GM21423 (cell line): ENCODE data around the gene TBC1D23.
"Not testable (repeated sequence)": the region's sequence is repeated elsewhere in the genome, so short reads cannot be mapped to it uniquely, and the experiment has no call there.

Source experiments
- ATAC-seq: cut with Tn5 transposase; IDR thresholded peaks from one replicate; pipeline ENCODE4 v1.9.1; 2021; ENCODE audit warnings: mild to moderate bottlenecking, moderate library complexity; ENCODE audit not compliant: unreplicated experiment

Gene TBC1D23

DNA sequence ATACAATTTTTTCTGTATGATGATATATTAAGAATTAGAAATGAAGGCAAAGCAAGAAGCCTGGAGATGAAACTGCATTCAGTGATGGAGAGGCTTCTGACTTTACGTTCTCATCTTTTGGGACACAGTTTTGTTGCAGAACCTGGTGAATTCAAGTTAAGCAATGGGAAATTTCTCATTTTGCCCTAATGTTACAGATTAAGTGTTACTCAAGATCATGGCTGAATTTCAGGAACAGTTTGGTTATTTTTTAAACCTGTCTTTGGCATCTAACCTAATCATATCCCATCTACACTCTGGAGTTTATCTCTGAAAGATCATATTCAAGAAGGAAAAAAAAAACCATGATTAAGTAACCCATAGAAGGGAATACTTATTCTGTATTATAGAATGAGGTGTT lies 79.7 kb downstream of the TBC1D23 start:
- no peak for ATAC-seq

GRCh38 chr3:100348727-100349126 lies 87.9 kb downstream of the TBC1D23 start:
- no peak for ATAC-seq

- ATAC-seq, result not testable (repeated sequence)
Measured at GRCh38 chr3:100351770-100352169, 91.0 kb downstream of the TBC1D23 start.

DNA sequence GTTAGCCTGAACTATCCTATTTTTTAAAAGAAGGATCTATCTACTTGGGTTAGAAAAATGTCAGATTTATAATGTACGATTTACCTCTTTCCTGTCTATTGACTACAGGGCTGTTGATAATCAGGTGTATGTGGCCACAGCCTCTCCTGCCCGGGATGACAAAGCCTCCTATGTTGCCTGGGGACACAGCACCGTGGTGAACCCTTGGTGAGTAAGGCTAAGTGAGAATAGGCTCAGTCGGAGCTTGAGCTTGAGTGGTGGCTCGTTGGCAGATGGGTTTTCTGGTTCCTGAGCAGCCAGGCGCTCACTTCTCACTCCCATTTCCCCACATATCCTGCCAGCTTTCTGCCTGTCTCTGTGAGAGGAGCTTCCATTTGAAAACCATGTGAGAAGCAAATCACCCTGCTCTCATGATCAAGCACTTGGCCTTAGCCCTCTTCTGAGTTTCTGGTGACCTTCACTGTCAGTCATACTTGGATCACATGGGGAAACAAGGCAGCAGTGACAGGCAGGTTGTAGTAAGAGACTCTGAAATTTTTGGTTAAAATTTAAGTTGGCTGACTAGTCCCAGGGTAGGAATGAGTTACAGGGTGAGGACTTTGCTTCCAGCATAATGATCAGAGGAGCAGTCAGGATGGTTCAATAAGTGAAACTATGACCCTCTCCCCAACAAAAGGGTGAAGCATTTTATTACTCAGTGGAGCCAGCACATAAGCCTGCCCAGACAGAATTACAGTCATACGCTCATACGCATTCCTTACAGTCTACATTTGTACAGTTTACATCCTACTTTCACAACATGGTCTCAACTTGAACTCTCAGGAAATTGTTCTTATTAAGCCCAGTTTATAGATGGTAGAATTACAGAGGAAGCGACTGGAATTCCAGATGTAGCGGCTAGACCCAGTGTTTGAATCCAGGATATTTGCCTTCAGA lies 91.8 kb downstream of the TBC1D23 start:
- no peak for ATAC-seq

- peak; percentile 70 for ATAC-seq
Measured at GRCh38 chr3:100354850-100355249, 94.1 kb downstream of the TBC1D23 start.

DNA sequence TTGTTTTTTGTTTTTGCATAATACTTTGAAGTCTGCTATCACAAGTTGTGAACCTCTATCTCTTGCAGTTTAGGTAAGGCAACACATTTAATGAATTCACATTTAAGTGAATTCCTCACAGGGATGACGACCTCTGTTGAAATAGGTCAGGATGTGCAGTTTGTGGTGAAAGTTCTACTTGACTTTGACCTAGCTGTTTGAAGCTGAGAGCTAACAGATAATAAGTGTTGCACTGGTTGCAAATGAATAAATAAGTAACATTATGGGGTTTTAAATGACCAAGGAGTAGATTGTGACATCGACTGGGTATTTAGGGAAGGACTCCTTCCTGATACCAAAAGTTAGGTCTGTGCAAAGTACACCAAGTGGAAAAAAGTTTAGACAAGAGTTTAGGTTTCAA lies 97.6 kb downstream of the TBC1D23 start:
- no peak for ATAC-seq

GRCh38 chr3:100359035-100359434 lies 98.2 kb downstream of the TBC1D23 start:
- ATAC-seq, result no peak

GRCh38 chr3:100360757-100361496 lies 100.1 kb downstream of the TBC1D23 start:
- no peak for ATAC-seq

GRCh38 chr3:100361897-100362296 lies 101.1 kb downstream of the TBC1D23 start:
- ATAC-seq, result no peak

DNA sequence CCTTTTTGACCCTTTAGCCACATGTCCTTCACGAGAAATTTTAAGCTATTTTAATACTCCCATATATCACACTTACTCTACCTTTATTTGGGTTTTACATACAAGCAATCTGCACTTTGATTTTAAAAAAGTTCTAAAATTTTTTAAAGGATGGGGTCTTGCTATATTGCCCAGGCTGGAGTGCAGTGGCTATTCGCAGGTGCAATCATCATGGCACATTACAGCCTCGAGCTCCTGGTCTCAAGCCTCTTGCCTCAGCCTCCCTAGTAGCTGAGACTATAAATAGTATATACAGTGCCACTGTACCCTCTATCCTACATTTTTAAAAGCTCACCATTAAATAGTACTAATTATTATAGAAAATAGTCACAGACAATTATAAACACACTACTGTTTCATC lies 103.6 kb downstream of the TBC1D23 start:
- no peak for ATAC-seq

DNA sequence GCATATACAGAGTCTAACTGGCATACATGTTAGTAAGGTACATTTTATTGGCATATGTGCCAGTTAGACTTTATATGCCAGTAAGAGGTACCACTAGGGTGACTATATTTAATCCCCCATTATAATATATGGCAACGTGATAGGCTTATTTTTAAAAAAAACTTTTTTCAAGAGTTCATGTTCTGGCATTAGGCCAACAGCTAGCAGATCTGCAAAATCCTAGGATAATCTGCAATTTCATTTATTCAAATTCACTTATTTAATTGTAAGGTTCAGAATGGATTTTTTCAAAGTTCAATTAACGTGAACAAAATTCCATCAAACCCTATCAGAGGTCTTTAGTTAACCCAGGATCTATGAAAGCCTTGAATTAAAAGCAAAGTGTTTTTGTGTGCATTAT lies 105.6 kb downstream of the TBC1D23 start:
- ATAC-seq, result no peak

GRCh38 chr3:100368441-100368840 lies 107.6 kb downstream of the TBC1D23 start:
- no peak for ATAC-seq

GRCh38 chr3:100370756-100371155 lies 110.0 kb downstream of the TBC1D23 start:
- no peak for ATAC-seq

DNA sequence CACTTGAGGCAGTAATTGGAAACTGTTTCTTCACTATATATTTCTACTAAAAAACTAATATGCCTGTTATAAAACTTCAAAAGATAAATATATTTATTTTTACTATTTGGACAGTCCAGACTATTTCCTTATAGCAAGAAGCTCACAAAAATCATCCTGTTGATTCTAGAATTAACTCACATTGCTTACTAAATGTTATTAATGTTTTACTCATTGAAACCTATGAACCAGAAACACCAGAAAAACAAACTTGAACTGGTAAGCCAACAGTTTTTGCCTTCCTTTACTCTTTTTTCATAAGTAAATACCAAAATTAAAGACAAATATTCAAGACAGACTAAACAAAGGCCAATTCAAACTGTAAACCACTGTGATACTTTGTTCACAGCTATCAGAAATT lies 113.7 kb downstream of the TBC1D23 start:
- no peak for ATAC-seq
